ENCODE data around the gene CD22. TPM values are rescaled to one million over a fixed set of nuclear protein-coding genes. Genes with fewer than 3 reads are reported as not detected.

CD22 gene
- total RNA-seq, 2 experiments from 2014 or later = 0.75 to 1.2 TPM

DNA sequence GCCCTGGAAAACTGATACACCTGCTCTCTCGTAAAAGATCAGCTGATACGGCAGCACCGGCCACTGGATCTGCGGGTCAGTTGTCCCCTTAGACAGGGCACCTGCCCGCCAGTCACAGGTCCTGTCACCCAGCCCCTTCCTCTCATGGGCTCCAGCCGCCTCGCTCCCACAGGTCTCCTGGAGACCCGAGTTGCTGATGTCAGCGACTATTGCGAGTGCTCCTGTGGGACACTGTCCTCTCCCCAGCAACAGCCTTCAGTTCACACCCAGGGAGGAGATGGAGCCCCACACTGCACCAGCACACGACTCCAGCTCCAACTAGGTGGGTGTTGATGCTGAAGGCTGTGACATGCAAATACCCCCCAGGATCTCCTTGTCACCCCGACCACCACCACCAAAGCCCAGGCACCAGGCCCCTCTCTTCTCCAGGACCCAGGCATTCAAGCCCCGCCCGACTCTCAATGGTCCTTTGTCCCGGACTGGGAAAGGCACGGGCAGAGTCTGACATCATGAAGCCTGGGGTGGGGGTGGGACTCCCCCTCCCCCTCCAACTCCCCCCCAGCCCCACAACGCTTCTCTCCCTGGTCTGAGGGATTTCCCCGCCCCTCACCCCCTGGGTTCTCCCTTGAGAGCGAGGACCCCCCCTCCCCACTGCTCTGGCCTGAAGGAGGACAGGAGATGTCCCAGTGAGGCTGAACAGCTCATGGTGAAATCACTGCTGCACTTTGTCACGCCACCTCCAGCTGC lies 38.4 kb upstream of the CD22 start:
- Mint-ChIP-seq H3K27me3 (no peaks in the 10 kb centered on the region), H3K36me3 (no peaks in the 10 kb centered on the region), H3K27ac (no peak overlapping the region), H3K4me1 (ENCODE audit: low read depth) (no peaks in the 10 kb centered on the region), H3K9me3 (no peaks in the 10 kb centered on the region), H3K4me3 (no peak overlapping the region)
- POLR2A ChIA-PET = no interaction called here
- no peak for DNase-seq
- CTCF ChIA-PET = no interaction called here
- intact Hi-C loops (cut with micrococcal nuclease) = no loop called here

DNA sequence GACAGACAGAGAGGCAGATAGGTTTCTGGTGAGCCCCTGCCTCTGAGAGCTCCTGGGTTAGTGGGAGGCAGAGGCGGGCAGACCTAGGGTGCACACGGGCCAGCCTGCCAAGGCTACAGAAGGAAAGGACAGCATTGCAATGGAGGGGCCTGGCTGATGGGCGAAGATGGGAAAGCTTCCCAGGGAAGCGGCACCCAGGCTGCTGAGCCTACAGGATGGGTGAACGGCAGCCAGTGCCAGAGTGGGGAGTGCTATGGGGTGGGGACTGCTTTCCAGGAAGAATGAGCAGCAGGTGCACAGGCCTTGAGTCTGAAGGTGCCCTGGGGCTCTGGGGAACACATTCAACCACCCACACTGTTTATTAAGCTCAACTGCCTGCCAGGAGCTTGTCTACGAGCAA lies 37.7 kb upstream of the CD22 start:
- CTCF ChIA-PET = no interaction called here
- Mint-ChIP-seq H3K36me3 (no peaks in the 10 kb centered on the region), H3K4me1 (ENCODE audit: low read depth) (peaks cover 4% of the 10 kb centered on the region), H3K27me3 (no peaks in the 10 kb centered on the region), H3K9me3 (no peaks in the 10 kb centered on the region), H3K4me3 (no peak overlapping the region), H3K27ac (no peak overlapping the region)
- POLR2A ChIA-PET = no interaction called here
- DNase-seq = no peak
- intact Hi-C loops (cut with micrococcal nuclease) = no loop called here

DNA sequence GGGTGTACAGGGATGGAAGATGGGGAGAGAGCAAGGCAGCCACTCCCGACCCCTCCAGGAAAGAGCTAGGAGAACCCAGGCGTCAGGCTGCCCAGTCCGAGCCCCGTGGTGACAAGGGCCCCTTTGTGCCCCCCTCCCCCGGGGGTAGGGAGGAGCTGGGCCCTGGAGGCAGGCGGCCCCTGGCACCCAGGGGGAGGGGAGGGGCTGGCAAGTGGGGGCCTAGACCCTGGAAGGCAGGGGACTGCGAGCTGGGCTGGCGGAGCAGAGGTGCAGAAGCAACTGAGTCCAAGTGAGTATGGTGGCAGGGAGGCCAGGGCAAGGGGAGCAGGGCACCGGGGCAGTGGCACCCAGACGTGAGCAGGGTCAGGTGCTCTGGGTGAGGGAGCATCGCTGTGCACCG lies 37.1 kb upstream of the CD22 start, which contains the start of gene MAG:
MAG (plus strand) TSS at position 246 of the 400 bp plus-strand sequence. CDS start 3,248 bp downstream, outside the sequence.
- Mint-ChIP-seq H3K4me1 (ENCODE audit: low read depth) (peaks cover 4% of the 10 kb centered on the region), H3K27me3 (no peaks in the 10 kb centered on the region), H3K36me3 (no peaks in the 10 kb centered on the region), H3K27ac (no peak within 1 kb of the TSS), H3K4me3 (no peak within 1 kb of the TSS), H3K9me3 (no peaks in the 10 kb centered on the region)
- ChIA-PET CTCF (no interaction called here), POLR2A (no interaction called here)
- intact Hi-C loops (cut with micrococcal nuclease) = no loop called here
- no peak for DNase-seq

DNA sequence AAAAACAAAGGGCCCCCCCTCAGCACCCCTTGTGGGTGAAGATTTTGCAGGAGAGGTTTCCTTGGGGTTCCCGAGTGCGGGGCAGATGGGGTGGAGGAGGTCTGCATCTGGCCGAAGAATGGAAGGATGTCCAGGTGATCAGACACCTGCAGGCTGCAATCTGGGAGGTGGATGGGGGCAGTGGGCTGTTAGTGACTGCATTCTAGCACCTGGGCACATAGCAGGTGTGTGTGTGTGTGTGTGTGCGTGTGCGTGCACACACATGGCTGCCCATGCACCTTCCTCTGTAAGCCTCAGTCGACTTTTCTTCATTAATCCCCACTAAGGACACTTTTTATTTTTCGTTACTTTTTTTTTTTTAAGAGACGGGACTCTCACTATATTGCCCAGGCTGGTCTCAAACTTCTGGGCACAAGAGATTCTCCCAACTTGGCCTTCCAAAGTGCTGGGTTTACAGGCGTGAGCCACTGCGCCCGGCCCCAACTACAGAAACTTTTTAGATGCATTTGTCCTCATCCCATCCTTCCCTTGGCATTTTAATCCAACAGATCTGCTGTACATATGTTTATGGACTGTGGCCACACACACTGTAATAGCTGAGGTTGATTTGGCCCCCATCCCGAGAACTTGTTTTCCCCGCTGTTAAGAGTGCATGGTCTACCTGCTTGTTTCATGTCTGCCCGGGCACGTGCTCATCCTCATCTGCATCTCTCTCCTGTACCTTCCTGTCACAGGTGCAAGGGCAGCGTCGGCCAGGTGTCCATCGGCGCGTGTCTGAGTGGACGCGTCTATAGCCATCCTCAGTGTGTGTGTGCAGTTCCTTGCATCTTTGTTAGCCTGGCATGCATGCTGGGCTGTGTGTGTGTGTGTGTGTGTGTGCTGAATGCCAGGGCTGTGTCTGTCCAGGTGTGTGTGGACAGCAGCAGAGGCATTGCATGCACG lies 36.3 kb upstream of the CD22 start:
- Mint-ChIP-seq H3K9me3 (no peaks in the 10 kb centered on the region), H3K27me3 (no peaks in the 10 kb centered on the region), H3K4me1 (ENCODE audit: low read depth) (peaks cover 4% of the 10 kb centered on the region), H3K27ac (no peak overlapping the region), H3K36me3 (no peaks in the 10 kb centered on the region), H3K4me3 (no peak overlapping the region)
- intact Hi-C loops (cut with micrococcal nuclease) = no loop called here
- ChIA-PET POLR2A (no interaction called here), CTCF (no interaction called here)
- no peak for DNase-seq

DNA sequence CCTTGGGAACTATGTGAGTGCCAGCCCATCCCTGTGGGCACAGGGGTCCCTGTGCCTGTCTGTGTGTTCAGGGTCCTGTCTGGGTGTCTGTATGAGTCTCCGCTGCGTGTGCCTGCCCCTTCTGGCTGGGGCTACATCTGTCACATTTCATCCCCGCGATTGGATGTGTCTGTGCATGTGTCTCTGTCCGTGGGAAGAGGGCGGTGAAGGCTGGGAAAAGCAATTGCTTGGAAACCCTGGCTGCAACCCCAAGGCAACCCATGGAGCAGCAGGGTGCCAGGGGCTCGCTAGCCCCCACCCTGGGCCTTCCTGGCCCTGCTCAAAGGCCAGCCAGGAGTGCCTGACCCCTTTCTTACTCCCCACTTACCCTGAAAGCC lies 35.6 kb upstream of the CD22 start:
- no peak for DNase-seq
- intact Hi-C loops (cut with micrococcal nuclease) = no loop called here
- ChIA-PET CTCF (no interaction called here), POLR2A (no interaction called here)
- Mint-ChIP-seq H3K9me3 (no peaks in the 10 kb centered on the region), H3K27ac (no peak overlapping the region), H3K4me1 (ENCODE audit: low read depth) (peaks cover 4% of the 10 kb centered on the region), H3K27me3 (no peaks in the 10 kb centered on the region), H3K4me3 (no peak overlapping the region), H3K36me3 (no peaks in the 10 kb centered on the region)

DNA sequence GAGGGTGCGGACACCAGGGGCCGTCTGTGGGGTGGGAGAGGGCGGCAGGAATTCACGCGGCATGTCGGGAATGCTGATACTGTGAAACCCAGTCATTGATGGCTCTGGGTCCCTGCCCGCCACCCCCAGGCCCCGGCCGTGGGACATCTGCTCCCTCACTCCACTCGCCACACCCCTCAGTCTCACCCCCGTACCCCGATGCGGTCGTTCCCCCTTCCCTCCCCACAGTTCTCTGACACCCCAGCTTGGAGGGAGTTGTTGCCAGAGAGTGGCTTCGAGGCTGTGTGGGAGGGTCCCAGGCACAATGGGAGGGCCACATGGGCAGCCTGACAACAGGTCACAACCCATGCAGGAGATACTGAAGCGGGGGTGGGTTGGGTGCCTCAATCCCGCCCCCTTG lies 35.2 kb upstream of the CD22 start:
- Mint-ChIP-seq H3K4me1 (ENCODE audit: low read depth) (peaks cover 4% of the 10 kb centered on the region), H3K27me3 (no peaks in the 10 kb centered on the region), H3K4me3 (no peak overlapping the region), H3K27ac (no peak overlapping the region), H3K9me3 (no peaks in the 10 kb centered on the region), H3K36me3 (no peaks in the 10 kb centered on the region)
- ChIA-PET POLR2A (no interaction called here), CTCF (no interaction called here)
- intact Hi-C loops (cut with micrococcal nuclease) = no loop called here
- DNase-seq = no peak

DNA sequence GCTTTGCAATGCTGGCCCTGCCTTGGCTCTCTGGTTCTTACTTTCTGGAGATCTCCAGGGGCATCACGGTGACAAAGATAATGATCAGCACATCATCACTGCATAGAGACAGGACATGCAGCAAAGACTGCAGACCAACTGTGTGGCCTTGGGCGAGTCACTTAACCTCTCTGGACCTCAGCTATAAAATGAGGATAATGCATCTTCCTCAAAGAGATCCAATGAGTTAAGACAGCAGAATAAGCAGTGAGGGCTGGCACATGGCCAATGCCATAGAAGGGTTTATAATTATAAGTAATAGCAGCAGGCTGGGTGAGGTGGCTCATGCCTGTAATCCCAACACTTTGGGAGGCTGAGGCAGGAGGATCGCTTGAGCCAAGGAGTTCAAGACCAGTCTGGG lies 34.7 kb upstream of the CD22 start:
- no peaks in the 10 kb centered on the region for H3K36me3 Mint-ChIP-seq
- no peak for DNase-seq
- H3K4me1 Mint-ChIP-seq (ENCODE audit: low read depth) = peaks cover 4% of the 10 kb centered on the region
- H3K27ac Mint-ChIP-seq = no peak overlapping the region
- CTCF ChIA-PET = interaction anchor here (0.9 kb wide), 1 partner anchor 67 kb away, joined by 3 read pairs; no protein-coding TSS in a partner anchor
- no peaks in the 10 kb centered on the region for H3K27me3 Mint-ChIP-seq
- H3K4me3 Mint-ChIP-seq = no peak overlapping the region
- no peaks in the 10 kb centered on the region for H3K9me3 Mint-ChIP-seq
- intact Hi-C loops (cut with micrococcal nuclease) = no loop called here
- POLR2A ChIA-PET = no interaction called here

DNA sequence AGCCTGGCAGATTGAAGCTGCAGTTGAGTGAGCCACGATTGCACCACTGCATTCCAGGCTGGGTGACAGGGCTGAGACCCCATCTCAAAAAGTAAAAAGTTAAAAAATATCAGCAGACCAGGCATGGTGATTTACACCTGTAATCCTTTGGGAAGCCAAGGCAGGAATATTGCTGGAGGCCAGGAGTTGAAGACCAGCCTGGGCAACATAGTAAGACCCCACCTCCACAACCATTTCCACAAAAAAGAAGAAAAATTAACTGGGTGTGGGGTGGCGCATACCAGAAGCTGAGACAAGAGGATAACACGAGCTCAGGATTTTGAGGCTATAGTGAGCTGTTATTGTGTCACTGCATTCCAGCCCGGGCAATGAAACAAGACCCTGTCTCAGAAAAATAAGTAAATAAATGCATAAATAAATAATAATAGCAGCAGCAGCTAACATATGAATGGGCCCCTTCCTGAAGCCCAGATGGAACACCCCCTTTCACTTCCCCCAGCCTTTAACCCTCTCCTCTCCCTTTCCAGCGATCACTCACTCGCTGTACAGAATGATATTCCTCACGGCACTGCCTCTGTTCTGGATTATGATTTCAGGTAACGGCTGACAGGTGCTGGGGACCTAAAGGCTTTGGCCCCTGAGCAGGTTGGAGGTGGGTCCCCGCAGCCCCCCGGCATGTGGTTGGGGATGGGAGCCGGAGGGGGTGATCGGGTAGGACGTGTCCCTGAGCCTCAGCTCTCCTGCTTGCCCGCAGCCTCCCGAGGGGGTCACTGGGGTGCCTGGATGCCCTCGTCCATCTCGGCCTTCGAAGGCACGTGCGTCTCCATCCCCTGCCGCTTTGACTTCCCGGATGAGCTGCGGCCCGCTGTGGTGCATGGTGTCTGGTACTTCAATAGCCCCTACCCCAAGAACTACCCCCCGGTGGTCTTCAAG lies 33.9 kb upstream of the CD22 start:
- Mint-ChIP-seq H3K4me3 (no peak overlapping the region), H3K27ac (no peak overlapping the region), H3K27me3 (no peaks in the 10 kb centered on the region), H3K36me3 (no peaks in the 10 kb centered on the region), H3K4me1 (ENCODE audit: low read depth) (peaks cover 4% of the 10 kb centered on the region), H3K9me3 (no peaks in the 10 kb centered on the region)
- no peak for DNase-seq
- intact Hi-C loops (cut with micrococcal nuclease) = no loop called here
- POLR2A ChIA-PET = interaction anchor here (1.2 kb wide), 1 partner anchor 17 kb away, joined by 3 read pairs; no protein-coding TSS in a partner anchor
- CTCF ChIA-PET = interaction anchor here (0.9 kb wide), 1 partner anchor 66 kb away, joined by 3 read pairs; no protein-coding TSS in a partner anchor

DNA sequence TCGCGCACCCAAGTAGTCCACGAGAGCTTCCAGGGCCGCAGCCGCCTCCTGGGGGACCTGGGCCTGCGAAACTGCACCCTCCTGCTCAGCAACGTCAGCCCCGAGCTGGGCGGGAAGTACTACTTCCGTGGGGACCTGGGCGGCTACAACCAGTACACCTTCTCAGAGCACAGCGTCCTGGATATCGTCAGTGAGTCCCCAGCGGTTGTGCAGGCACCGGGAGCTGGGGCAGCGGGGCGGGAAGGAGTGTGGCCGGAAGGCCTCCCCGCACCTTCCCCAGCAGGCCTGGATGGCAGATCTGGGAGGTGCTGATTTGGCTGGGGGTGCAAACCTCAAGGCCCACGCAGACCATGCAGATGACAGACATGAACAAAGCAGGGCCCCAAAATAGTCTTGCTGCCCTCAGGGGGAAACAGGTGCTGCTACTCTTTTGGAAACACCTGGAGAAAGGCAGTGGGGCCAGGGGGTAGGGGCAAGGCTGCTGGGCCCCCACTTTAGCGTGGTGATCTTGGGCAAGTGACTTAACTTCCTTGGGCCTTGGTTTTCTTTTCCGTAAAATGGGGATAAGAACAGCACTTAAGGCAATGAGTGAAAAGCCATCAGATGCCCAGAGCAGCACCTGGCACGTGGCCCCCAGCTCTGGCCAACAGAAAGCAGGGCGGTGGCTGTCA lies 33.1 kb upstream of the CD22 start:
- Mint-ChIP-seq H3K4me1 (ENCODE audit: low read depth) (peaks cover 4% of the 10 kb centered on the region), H3K36me3 (no peaks in the 10 kb centered on the region), H3K27ac (no peak overlapping the region), H3K4me3 (no peak overlapping the region), H3K9me3 (no peaks in the 10 kb centered on the region), H3K27me3 (no peaks in the 10 kb centered on the region)
- POLR2A ChIA-PET = interaction anchor here (1.2 kb wide), 1 partner anchor 18 kb away, joined by 3 read pairs; no protein-coding TSS in a partner anchor
- intact Hi-C loops (cut with micrococcal nuclease) = no loop called here
- CTCF ChIA-PET = no interaction called here
- peak; percentile 55 for DNase-seq

DNA sequence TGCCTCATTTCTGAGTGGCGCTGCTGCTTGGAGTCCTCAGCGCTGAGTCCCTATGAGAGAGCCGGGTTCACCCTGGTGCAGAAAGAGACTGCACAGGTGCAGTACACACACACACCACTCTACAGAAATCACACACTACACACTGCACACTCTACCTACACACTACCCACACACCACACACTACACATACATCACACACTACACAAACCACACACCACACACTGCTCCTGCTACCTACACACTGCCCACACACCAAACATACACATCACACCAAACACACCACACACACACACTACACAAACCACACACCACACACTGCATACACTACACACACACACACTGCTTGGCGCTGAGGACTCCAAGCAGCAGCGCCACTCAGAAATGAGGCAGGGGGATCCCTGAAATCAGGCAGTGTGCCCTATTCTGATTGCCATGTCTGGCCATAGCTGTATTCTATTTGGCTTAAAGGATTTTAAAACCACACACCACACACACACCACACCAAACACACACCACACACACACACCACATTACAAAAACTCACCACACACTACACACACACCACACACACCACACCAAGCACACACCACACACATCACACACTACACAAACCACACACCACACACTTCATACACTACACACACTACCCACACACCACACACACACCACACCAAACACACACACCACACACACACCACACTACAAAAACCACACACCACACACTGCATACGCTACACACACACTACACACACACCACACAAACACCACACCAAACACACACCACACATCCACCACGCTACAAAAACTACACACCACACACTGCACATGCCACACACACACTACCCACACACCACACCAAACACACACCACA lies 32.1 kb upstream of the CD22 start:
- DNase-seq = no peak
- no peak overlapping the region for H3K4me3 Mint-ChIP-seq
- ChIA-PET CTCF (no interaction called here), POLR2A (no interaction called here)
- peaks cover 4% of the 10 kb centered on the region for H3K4me1 Mint-ChIP-seq (ENCODE audit: low read depth)
- intact Hi-C loops (cut with micrococcal nuclease) = no loop called here
- H3K27me3 Mint-ChIP-seq = no peaks in the 10 kb centered on the region
- H3K9me3 Mint-ChIP-seq = no peaks in the 10 kb centered on the region
- H3K27ac Mint-ChIP-seq = no peak overlapping the region
- no peaks in the 10 kb centered on the region for H3K36me3 Mint-ChIP-seq

DNA sequence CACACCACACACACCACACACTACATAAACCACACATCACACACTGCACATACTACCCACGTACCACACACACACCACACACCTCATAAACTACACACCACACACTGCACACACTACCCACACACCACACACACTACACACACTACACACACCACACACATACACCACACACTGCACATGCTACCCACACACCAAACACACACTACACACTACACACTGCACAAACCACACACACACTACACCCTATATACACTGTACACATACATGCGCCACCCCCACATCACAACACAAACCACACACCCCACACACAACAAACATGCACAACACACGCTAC lies 31.5 kb upstream of the CD22 start:
- intact Hi-C loops (cut with micrococcal nuclease) = no loop called here
- no peaks in the 10 kb centered on the region for H3K27me3 Mint-ChIP-seq
- CTCF ChIA-PET = no interaction called here
- DNase-seq = no peak
- peaks cover 4% of the 10 kb centered on the region for H3K4me1 Mint-ChIP-seq (ENCODE audit: low read depth)
- POLR2A ChIA-PET = no interaction called here
- no peaks in the 10 kb centered on the region for H3K9me3 Mint-ChIP-seq
- H3K36me3 Mint-ChIP-seq = no peaks in the 10 kb centered on the region
- no peak overlapping the region for H3K4me3 Mint-ChIP-seq
- no peak overlapping the region for H3K27ac Mint-ChIP-seq

Data from activated CD4-positive, alpha-beta memory T cell treated with anti-CD3 and anti-CD28 coated beads for 36 hours (primary cell).